ENCODE data around the gene FARP2. TPM values are rescaled to one million over a fixed set of nuclear protein-coding genes. Genes with fewer than 3 reads are reported as not detected.

FARP2 gene
- total RNA-seq, 6 donors from 2014 or later = 33.4 to 96.4 (median 42.2) TPM

DNA sequence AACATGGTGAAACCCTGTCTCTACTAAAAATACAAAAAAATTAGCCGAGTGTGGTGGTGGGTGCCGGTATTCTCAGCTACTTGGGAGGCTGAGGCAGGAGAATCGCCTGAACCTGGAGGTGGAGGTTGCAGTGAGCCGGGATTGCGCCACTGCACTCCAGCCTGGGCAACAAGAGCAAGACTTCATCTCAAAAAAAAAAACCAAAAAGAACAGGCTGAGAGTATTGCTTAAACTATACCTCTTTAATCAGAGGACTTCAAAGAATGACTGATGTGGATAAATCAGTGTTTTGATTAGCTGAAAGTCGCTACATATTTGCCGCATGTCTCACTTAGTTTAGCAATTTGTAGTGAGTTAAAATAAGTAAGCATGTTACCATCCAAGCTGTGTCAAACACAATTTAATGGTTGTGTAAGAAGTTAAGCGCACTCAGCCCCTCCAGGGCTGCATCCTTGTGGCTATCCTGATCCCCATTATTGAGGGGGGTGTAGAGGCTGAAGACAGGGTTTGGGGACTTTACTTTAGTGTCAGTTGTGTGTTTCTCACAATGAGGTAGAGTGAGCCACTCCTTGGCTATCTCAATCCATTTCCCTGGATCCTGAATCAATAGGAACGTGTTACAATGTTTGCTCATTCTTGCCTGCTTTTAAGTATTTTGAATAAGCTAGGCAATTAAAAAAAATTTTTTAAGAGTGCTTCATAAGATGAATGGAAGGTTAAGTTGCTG, 11.0 kb upstream of the FARP2 start:
- peak overlapping the region in 1 of 4 donors; percentile 6 for H3K27ac ChIP-seq
- DNase-seq = no peak
- WGBS, 2 donors = 76 to 78% methylated on average over 8 to 9 of the region's 9 CpGs
- peak in 1 of 2 donors; percentile 56 for ATAC-seq (ENCODE audit: low FRiP score in 2 of 2)
- no peak overlapping the region for H3K4me3 ChIP-seq
- peaks cover 3 to 14% (median 11%) of the 10 kb centered on the region in 4 donors for H3K4me1 ChIP-seq
- H3K9me3 ChIP-seq = no peaks in the 10 kb centered on the region
- H3K27me3 ChIP-seq = no peaks in the 10 kb centered on the region
- TF ChIP-seq POLR2AphosphoS5 (IDR thresholded peaks at IDR 0.05) = no peak
- TF ChIP-seq CTCF (IDR thresholded peaks at IDR 0.05) = no peak
- TF ChIP-seq POLR2A (IDR thresholded peaks at IDR 0.05) = no peak
- TF ChIP-seq EP300 (IDR thresholded peaks at IDR 0.05) = no peak
- H3K36me3 ChIP-seq = peaks cover 28 to 100% (median 68%) of the 10 kb centered on the region in 4 donors

- ATAC-seq (ENCODE audit: low FRiP score in 2 of 2) (no peak), DNase-seq (peak in 1 of 2 donors; percentile 54)
- TF ChIP-seq POLR2AphosphoS5 (IDR thresholded peaks at IDR 0.05) (no peak), CTCF (IDR thresholded peaks at IDR 0.05) (no peak), POLR2A (IDR thresholded peaks at IDR 0.05) (no peak), EP300 (IDR thresholded peaks at IDR 0.05) (no peak)
- Histone ChIP-seq H3K36me3 (peaks cover 29 to 96% (median 65%) of the 10 kb centered on the region in 4 donors), H3K4me1 (peaks cover 3 to 22% (median 12%) of the 10 kb centered on the region in 4 donors), H3K27me3 (no peaks in the 10 kb centered on the region), H3K27ac (no peak overlapping the region), H3K9me3 (no peaks in the 10 kb centered on the region), H3K4me3 (no peak overlapping the region)
- 93 to 95% methylated on average over 8 of the region's 8 CpGs for WGBS, 2 donors
Measured at GRCh38 chr2:241349941-241350340, 6.1 kb upstream of the FARP2 start.

- no peaks in the 10 kb centered on the region for H3K27me3 ChIP-seq
- H3K9me3 ChIP-seq = no peaks in the 10 kb centered on the region
- ATAC-seq (ENCODE audit: low FRiP score in 2 of 2) (no peak), DNase-seq (no peak)
- 75 to 83% methylated on average over 2 of the region's 2 CpGs for WGBS, 2 donors
- peaks cover 29 to 90% (median 63%) of the 10 kb centered on the region in 4 donors for H3K36me3 ChIP-seq
- H3K4me3 ChIP-seq = no peak overlapping the region
- TF ChIP-seq POLR2AphosphoS5 (IDR thresholded peaks at IDR 0.05) = no peak
- no peak for TF ChIP-seq EP300 (IDR thresholded peaks at IDR 0.05)
- TF ChIP-seq POLR2A (IDR thresholded peaks at IDR 0.05) = no peak
- TF ChIP-seq CTCF (IDR thresholded peaks at IDR 0.05) = no peak
- H3K27ac ChIP-seq = no peak overlapping the region
- H3K4me1 ChIP-seq = peaks cover 3 to 24% (median 15%) of the 10 kb centered on the region in 4 donors
Measured at GRCh38 chr2:241350530-241350877, 5.6 kb upstream of the FARP2 start.

DNA sequence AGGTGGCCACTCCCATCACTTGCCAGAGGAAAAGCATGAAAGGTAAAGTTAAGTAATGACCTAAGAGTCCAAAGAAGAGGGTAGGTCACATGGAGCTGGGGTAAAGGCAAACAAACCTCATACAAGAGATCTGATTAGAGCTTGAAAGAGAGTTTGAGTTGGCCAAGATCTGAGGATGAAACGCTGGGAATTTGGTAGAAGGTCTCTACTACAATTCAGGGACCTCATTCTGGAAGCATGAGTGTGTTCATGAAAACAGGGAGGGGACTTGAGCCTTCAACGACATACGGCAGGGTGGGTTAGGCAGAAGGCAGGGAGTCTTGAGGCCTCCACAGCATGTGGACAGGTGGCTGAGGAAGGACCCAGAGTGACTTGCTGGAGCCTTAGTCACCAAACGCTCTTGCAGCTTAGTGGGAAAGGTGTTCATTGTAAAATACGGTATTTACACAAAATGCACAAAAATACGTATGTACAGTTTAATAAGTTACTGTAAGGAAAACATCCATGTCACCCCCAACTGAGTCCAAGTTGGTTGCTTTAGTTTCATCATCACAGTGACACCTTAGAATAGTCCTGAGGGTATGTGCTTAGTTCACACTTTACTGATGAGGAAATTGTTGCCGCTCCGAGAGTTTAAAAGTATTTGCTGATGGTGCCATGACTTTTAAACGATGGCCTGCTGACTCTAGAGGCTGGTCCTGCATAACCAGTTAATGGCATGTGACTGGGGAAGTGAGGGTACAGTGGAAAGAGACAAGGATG, 5.0 kb upstream of the FARP2 start:
- H3K36me3 ChIP-seq = peaks cover 29 to 84% (median 59%) of the 10 kb centered on the region in 4 donors
- H3K9me3 ChIP-seq = no peaks in the 10 kb centered on the region
- H3K27me3 ChIP-seq = no peaks in the 10 kb centered on the region
- TF ChIP-seq CTCF (IDR thresholded peaks at IDR 0.05) = no peak
- no peak for TF ChIP-seq POLR2A (IDR thresholded peaks at IDR 0.05)
- TF ChIP-seq EP300 (IDR thresholded peaks at IDR 0.05) = no peak
- TF ChIP-seq POLR2AphosphoS5 (IDR thresholded peaks at IDR 0.05) = no peak
- no peak overlapping the region for H3K4me3 ChIP-seq
- WGBS, 2 donors = 63 to 78% methylated on average over 9 of the region's 9 CpGs
- peak overlapping the region in 1 of 4 donors; percentile 1 for H3K27ac ChIP-seq
- peaks cover 3 to 19% (median 12%) of the 10 kb centered on the region in 4 donors for H3K4me1 ChIP-seq
- ATAC-seq (ENCODE audit: low FRiP score in 2 of 2) = no peak
- no peak for DNase-seq
